Activated T-helper 1 cell treated with Interleukin-2 at 50 U/mL for 16 hours (primary cell): ENCODE measurements around the gene IER5.
"Not testable (repeated sequence)": the region's sequence is repeated elsewhere in the genome, so short reads cannot be mapped to it uniquely, and the experiment has no call there.

ENCODE experiments used
- DNase-seq: peaks from one replicate; pipeline ENCODE4 v3.0.0-alpha.2; 2020; ENCODE audit warnings: low read depth

Gene IER5

DNA sequence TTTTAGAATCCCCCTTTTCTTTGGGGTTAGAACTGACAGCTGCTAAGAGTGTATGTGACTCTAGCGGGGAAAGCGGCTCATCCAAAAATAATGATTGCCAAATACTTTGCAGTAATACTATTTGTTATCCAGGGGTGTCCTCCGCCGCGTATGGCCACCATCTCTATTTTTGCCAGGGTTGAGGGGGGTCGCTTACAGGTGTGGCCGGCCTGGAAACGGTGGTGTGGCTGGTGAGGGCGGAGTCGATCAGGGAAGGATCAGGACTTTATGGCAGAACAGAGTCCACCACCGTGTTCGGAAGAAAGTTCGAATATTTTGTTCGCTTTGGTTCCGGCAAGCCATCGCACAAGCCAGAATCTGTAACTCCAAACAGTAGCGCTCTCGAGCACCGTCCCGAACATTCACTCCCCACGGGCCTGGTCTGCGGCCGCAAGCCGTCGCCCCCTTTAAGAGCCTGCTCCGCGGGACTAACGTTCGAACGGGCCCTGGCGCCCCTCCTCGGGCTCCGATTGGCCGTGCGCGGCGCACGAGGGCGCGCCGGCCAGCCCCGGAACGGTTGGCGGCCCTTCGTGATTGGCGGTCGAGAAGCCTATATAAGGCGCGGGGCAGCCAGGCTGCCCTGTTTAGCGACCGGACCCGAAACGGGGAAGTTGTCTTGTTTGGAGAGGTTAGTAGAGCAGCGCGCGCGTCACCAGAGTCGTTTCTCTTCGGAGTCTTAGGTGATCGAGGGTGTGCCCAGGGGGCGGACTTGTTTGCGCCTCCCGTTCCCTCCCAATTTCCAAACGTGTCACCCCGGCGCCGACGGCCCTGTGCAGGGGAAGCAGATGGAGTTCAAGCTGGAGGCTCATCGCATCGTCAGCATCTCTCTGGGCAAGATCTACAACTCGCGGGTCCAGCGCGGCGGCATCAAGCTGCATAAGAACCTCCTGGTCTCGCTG, at the start of gene IER5:
TSS of gene IER5 (plus strand) at position 622 of the 938 bp plus-strand sequence. CDS start at position 825, 203 bp downstream.
- DNase-seq = peak; percentile 91

DNA sequence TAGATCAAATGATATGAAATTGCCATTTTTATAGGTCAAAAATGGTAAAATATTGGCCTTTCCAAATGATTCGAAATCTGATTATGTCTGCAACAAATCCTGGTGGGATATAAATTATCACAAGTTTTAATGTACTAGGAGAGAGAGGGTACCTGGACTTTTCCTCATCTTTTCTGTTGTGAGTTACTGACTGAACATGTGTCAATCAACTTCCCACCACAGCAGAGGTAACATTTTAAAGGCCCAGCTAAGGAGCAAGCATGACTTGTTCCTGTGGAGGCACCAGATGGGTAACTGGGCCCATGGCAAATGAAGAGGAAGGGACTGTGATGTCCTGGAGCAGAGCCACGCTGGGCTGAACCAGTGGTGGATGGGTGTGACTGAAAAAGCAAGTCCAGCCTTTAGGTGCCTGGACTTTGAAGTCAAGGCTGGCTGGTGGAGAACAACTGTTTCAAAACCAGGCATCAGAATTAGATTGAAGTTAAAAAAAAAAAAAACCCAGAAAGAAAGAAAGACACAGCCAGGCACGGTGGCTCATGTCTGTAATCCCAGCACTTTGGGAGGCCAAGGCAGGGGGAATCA, 48.1 kb upstream of the IER5 start:
- DNase-seq = no peak

- no peak for DNase-seq
These were observed 45.2 kb upstream of the IER5 start for GRCh38 chr1:181043025-181043888.

- DNase-seq = no peak
These were observed 44.0 kb upstream of the IER5 start for GRCh38 chr1:181044449-181044966.

DNA sequence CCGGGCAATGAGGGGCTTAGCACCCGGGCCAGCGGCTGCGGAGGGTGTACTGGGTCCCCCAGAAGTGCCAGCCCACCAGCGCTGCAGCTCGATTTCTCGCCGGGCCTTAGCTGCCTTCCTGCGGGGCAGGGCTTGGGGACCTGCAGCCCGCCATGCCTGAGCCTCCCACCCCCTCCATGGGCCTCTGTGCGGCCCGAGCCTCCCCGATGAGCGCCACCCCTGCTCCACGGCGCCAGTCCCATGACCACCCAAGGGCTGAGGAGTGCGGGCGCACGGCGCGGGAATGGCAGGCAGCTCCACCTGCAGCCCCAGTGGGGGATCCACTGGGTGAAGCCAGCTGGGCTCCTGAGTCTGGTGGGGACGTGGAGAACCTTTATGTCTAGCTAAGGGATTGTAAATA, 42.6 kb upstream of the IER5 start:
- not testable (repeated sequence) for DNase-seq

- DNase-seq = no peak
These were observed 39.1 kb upstream of the IER5 start for GRCh38 chr1:181049378-181049777.

- no peak for DNase-seq
These were observed 37.6 kb upstream of the IER5 start for GRCh38 chr1:181050922-181051321.

GRCh38 chr1:181056560-181056959, 31.9 kb upstream of the IER5 start:
- DNase-seq = no peak

DNA sequence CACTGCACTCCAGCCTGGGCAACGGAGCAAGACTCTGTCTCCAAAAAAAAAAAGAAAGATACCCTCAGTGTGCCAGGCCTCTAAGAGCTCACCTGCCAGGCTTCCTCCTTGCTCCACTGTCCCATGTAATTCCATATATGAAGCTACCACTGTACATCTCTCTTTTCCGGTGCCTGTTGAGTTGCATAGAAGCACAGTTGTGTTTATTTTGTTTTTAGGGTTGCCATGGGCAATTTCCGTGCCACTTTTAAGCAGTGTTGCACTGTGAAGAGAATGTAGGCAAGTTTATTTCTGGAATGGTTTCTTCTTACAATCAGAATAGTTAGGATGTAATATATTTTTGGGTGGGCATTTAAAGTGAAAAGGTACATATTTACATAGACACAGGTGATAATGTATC, 31.4 kb upstream of the IER5 start:
- DNase-seq = no peak

- no peak for DNase-seq
These were observed 29.1 kb upstream of the IER5 start for GRCh38 chr1:181059435-181059834.

GRCh38 chr1:181060066-181060465, 28.4 kb upstream of the IER5 start:
- DNase-seq = no peak

- not testable (repeated sequence) for DNase-seq
These were observed 27.6 kb upstream of the IER5 start for GRCh38 chr1:181060947-181061346.

DNA sequence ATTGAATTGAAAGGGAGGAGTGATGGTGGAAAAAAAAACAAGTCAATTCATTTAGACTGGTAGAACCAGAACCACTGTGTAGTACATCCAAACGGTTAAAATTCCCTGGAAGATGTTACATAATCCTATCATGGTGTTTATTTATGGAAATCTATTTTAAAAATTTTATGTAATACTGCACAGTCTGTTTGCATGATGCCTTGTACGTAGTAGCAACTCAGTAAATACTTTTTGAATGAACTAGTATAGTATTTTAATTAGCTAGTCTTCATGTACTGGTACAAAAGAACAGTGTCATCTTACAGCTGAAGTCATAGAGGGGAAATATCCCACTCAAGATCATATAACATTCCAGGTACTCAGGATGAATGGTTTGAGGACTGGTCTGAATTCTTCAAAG, 27.0 kb upstream of the IER5 start:
- no peak for DNase-seq

DNA sequence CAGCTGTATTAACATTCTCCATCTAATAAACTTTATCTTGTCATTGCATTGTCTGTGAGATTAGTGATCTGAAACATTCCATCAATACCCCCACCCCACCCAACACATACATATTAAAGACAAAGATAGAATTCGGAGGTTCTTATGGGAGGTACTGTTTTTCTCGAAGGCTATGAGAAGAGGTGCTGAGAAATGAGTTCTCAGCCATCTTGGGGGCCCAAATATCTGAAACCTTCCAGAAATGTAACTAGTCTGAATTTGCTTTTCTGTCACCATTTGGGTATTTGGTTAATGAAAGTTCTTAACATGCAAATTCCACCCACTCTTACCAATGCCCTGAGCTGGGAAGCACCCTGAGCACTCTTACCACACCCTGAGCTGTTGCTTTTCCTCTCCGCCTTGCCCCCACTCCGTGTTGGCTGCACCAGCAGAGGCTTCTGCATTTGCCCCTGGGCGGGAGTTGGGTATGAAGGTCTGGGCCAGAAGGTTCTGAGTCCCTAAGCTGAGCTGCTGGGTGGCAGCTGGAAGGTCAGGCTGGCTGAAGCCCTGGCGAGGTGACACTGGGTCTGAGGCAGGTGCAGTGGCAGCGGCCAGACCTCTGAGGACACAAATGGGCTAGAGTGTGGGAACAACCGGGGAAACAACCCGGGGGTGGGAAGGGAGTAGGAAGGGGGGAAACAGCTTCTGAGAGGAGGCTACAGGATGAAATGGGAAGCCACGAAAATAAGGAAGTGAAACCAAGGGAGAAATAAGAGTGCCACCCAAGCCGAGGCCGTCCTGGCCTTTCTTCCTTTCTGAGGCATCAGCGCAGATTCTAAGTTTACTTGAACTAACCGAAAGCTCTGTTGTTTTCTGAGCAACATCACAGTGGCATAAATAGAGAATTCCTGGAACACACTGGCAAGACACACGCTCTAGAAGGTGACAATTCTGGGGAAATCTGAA, 26.3 kb upstream of the IER5 start:
- DNase-seq = no peak

- DNase-seq = no peak
These were observed 25.6 kb upstream of the IER5 start for GRCh38 chr1:181062836-181063428.

GRCh38 chr1:181064011-181064623, 24.4 kb upstream of the IER5 start:
- no peak for DNase-seq

DNA sequence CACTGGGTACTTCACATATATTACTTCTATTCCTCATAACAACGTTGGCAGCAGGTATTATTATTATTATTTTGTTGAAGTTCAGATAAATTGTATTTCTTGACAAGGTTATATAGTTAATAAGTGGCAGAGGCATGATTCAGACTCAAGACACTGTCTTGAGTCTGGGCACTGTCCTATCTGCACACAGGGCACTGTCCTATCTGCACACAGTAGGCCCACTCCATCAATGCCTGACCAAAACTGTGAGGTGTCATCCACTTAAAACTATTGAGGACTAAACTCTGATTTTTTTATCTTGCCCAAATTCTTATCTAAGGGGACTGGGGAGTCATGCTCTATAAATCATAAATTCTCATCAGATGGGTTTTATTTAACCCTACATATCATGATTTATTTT, 23.8 kb upstream of the IER5 start:
- DNase-seq = no peak

DNA sequence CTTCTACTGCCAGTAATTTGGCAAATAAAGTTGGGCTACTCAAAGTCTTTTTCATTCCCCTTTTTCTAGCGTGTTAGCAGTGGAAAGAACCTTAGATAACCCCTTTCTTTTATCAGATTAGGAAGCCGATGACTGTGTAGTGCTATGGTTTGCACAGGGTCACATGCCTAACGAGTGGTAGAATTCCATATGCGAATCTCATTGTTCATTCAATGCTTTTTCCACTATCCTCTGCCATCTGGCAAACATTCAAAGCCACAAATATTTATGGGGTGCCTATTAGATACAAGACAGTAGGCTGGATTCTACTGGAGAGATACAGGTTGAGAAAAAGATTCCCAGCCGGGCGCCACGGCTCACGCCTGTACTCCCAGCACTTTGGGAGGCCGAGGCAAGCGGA, 14.9 kb upstream of the IER5 start:
- DNase-seq = no peak

GRCh38 chr1:181075766-181076350, 12.6 kb upstream of the IER5 start:
- no peak for DNase-seq

DNA sequence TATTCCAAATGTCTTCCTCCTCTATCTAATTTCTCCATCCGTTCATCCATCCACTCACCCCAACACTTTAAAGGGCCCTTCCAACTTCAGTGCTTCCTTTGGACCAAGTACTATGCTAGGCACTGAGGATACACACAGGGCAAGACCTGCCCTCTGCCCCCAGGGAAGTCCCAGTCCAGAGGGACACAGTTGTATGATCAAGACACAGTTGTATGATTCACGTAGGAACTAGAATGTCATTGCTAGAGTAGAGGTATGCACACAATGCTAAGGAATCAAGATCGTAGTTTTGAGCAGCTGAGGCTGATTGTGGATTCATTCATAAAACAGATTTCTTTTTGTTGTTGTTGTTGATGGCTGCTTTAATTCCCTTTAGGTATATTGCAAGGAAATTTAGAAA, 11.6 kb upstream of the IER5 start:
- DNase-seq = no peak
